H54 (cell line): ENCODE measurements around the gene NUDT1.
"Not testable (repeated sequence)": the region's sequence is repeated elsewhere in the genome, so short reads cannot be mapped to it uniquely, and the experiment has no call there.

Experiments
- DNase-seq: peaks from one replicate; pipeline ENCODE4 v3.0.0; 2011; ENCODE audit warnings: low spot score, mixed read lengths; ENCODE audit not compliant: insufficient read length
- FAIRE-seq: peaks from 3 replicates; lab custom pipeline; 2011; peaks lifted over from hg19 to GRCh38; lab: Jason Lieb, UNC
- POLR2A ChIP-seq: IDR thresholded peaks from 2 replicates; pipeline ENCODE4 v1.6.1; 2011; ENCODE audit warnings: low read depth, mild to moderate bottlenecking, low read length

NUDT1 gene

DNA sequence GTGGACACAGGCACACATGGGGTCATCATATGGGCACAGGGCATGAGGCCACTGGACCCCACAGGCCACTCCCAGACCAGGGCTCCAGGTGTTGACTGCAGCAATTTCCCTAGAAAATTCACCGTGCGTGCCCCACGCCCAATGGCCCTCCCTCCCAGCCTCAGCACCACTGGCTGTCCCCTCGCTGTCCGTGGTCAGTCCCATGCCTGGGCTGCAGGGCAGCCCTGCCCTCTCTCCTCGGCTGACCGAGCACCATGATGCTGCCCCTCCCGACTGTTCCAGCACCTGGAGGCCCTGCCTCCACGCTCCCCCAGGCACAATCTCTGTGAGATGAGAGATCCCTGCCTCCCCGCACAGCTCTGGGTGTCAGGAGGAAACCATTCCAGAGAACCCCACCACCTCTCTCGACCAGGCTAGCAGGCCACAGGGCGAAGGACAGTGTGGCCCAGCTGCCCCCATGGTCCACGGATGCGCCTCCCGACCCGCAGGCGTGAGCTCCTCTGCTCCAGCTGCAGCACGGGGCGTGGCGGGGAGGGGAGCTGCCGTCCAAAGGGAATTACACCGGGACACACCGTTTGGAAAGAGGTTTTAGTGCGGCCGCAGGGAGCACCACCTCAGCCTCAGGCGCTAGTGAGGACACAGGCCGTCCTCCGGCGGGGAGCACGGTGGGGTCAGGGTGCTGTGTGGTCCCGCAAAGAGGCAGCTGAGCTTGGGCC is 12.6 kb downstream of the NUDT1 start:
- FAIRE-seq = no peak
- no peak for TF ChIP-seq POLR2A
- DNase-seq = no peak

DNA sequence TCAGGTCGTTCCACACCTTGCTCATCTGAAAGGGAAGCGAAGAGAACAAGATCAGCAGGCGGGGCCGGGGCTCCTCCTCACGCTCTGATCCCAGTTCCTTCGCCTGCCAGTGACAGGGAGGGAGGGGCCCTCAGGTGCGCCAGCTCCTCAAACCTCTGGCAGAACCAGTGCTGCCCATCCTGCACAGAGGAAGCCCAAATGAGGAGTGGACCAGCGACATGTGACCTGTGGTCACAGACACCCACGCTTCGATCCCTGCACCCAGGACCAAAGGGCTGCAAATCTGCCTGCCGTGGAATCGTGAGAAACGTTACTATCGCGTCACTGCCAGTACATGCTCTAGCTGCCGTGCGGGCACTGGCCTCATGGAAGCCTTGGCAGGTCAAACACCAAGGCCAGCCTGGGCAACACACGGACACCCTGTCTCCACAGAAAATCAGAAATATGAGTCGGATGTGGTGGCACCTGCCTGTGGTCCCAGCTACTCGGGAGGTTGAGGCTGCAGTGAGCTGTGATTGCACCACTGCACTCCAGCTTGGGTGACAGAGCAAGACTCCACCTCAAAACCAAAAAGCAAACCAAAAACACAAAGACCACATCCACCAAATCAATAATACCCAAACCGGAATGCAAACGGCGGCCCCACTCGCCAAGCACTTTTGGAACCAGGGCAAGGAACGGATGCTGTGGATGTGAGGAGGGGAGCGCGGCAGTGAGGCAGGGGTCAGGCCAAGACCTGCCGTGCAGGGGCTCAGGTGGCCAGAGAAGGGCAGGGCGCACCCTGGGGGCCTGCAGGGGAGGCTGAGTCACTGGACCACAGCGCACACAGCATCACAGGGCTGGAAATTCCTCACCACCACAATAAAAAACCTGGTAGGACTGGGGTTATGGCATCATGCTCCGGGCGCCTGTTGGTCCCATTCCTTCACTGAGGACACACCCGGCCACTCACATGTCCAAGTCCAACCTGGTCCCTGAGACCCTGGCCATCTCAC is 13.4 kb downstream of the NUDT1 start:
- TF ChIP-seq POLR2A = no peak
- DNase-seq (peak; percentile 77), FAIRE-seq (no peak)

- FAIRE-seq (no peak), DNase-seq (no peak)
- TF ChIP-seq POLR2A = no peak
Measured at GRCh38 chr7:2256306-2257045, 14.4 kb downstream of the NUDT1 start.

GRCh38 chr7:2257046-2257551 is 15.1 kb downstream of the NUDT1 start:
- DNase-seq = no peak
- TF ChIP-seq POLR2A = no peak
- no peak for FAIRE-seq

DNA sequence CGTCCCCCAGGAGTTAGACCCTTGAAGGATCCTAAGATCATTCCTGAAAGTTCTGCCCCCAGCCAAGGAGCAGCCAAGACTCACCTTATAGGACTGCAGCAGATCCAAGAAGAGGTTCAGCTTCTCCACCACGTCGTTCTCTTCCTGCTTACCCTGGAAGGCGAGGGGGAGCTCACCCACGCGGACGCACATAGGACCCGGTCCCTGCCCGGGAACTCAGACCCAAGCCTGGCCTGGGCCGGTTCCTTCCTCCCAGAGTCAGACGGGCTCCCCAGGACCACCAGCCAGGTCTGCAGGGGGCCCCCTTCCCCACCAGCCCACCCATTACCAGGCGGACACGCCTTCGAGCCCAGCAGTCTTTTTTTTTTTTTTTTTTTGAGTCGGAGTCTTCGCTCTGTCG is 15.6 kb downstream of the NUDT1 start:
- FAIRE-seq (no peak), DNase-seq (no peak)
- TF ChIP-seq POLR2A = no peak

DNA sequence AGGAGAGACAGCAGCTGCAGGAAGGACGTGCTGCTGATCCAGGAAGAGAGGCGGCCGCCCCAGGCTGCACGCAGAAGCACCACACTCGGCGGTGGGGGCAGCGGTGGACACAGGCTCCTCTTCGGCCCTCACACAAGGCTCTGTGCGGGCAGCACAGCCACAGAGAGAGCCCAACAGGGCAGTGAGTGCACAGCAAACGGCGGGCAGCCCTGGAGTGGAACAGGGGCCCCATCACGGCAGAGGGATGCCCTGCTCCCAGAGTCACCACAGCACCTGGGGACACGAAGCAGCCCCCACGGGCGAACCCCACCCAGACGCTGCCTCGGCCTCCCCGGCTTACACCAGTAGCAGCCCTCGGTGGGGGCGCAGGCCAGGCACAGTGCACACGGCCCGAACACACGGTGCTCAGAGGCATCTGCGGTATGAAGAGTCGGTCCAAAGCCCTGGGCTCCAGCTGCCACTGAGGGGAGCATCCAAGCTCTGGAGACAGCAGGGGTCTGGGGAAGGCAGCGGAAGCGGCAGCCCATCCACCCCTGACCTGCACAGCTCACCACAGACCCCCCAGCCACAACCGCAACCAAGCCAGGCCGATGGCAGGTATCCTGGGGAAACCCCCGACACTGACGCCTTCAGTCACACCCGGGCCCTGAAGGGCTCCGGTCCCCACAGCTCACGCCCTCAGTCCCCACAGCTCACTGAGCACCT is 16.8 kb downstream of the NUDT1 start:
- DNase-seq (no peak), FAIRE-seq (no peak)
- TF ChIP-seq POLR2A = no peak

DNA sequence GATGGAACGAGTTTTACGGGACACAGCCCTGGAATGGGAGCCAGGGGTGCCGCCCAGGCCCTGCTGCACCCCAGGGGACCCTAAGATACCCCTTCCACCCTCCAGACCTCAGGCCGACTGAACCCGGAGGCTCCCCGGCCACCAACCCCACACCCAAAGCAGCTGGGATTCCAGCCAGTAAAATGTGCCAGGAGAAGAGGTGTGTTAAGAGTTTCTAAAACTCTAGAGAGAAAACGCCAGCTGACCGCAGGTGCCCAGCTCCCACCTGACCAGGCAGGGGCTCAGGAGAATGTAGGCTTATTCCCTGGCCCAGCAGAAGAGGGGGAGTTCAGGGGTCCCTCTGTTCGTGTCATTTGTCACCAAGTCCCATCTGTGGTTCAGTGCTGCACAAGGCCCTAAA is 17.5 kb downstream of the NUDT1 start:
- no peak for TF ChIP-seq POLR2A
- no peak for DNase-seq
- no peak for FAIRE-seq

- no peak for TF ChIP-seq POLR2A
- FAIRE-seq (no peak), DNase-seq (peak; percentile 93)
Measured at GRCh38 chr7:2260820-2261219, 18.8 kb downstream of the NUDT1 start.

DNA sequence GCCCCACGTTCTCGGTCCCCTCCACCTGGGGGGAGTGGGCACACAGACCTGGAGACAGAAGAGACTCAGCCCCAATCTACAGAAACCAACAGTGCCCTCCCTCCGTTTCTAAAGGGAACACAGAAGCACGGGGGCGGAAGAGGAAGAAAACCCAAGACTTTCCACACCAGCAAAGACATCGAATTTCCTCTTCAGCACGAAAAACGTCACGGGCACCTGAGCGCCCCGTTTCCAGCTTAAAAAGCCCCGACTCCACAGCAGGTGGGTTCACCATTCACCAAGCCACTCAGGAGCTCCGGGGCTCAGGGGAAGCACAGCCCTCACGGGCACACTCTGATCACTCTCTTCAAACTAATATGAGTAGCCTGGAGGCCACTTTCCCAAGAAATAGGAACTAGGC is 19.6 kb downstream of the NUDT1 start:
- no peak for FAIRE-seq
- TF ChIP-seq POLR2A = no peak
- no peak for DNase-seq

DNA sequence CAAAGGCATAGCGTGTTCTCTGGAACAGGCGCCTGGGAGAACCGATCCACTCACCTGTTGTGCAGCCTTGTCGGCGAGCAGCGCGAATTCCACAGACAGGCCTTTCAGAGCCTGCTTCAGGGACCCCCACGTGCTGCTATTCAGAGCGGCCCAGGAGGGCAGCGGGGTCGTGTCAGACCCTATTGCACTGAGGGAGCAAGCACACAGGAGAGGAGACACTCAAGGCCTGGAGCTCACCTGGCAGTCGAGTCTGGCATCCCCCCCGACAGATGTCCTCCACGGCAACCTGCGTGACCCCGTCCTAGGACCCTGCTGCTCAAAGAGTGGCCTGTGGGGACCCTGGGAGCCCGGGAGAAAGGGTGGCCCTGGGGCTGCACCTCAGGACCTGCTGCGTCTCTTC is 21.1 kb downstream of the NUDT1 start:
- no peak for DNase-seq
- TF ChIP-seq POLR2A = no peak
- no peak for FAIRE-seq

GRCh38 chr7:2264158-2264557 is 22.1 kb downstream of the NUDT1 start:
- DNase-seq (no peak), FAIRE-seq (no peak)
- no peak for TF ChIP-seq POLR2A

GRCh38 chr7:2266911-2267310 is 24.9 kb downstream of the NUDT1 start:
- FAIRE-seq (no peak), DNase-seq (peak; percentile 68)
- no peak for TF ChIP-seq POLR2A

DNA sequence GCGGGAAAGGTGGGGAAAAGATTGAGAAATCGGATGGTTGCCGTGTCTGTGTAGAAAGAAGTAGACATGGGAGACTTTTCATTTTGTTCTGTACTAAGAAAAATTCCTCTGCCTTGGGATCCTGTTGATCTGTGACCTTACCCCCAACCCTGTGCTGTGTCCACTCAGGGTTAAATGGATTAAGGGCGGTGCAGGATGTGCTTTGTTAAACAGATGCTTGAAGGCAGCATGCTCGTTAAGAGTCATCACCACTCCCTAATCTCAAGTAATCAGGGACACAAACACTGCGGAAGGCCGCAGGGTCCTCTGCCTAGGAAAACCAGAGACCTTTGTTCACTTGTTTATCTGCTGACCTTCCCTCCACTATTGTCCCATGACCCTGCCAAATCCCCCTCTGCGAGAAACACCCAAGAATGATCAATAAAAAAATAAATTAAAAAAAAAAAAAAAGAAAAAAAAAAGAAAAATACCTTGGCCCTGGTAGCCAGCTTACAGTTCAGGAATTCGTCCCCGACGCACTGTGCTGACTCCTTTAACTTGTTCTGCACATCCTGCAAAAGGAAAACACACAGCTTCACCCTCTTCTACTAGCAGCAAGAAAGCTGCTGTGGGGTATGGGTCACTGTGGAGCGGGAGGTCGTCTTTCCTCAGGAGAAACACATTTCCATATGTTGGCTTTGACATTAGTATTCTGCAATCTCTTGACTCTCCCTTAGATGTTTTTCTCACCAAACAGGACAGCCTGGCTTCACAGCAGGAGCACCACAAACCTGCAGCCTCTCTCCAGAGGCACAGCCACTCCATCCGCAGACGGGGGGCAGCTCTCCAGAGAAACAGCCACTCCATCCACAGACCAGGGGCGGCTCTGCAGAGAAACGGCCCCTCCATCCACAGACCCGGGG is 27.3 kb downstream of the NUDT1 start:
- FAIRE-seq, DNase-seq: not testable (repeated sequence)
